OCI-LY3 (cell line): ENCODE data around the gene VCX2.

Experiments
- EZH2phosphoT487 ChIP-seq: fragments of 200-600 bp; shearing (Covaris generic); IDR thresholded peaks from 2 replicates; pipeline ENCODE4 v1.6.1; 2018; ENCODE audit warnings: antibody characterized with exemption, mixed run types, low read depth
- TF ChIP-seq, protein P1 (sequence below): fragments of 200-600, 300-600 bp; sonication (generic); IDR thresholded peaks from 2 replicates; pipeline ENCODE4 v1.5.1; 2014; ENCODE audit warnings: antibody characterized with exemption, low read length, low read depth

DNA sequence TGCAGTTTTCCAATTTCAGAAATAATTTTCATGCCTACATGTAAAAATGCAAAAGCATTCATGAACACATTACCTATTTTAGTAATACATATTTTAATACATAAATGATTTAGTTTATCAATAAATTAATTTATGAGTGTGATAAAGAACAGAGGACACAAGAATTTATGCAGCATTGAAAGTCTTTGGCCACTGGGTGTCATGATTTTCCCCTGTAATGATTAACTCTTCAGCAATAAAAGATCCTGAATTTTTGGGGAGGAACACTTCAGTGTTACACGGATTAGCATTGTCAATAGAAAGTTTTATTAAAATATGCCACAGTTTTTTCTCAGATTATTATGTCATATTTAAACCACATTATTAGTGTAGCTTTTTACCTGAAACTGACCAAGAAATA lies 8.6 kb upstream of the VCX2 start:
- TF ChIP-seq, protein P1, sequence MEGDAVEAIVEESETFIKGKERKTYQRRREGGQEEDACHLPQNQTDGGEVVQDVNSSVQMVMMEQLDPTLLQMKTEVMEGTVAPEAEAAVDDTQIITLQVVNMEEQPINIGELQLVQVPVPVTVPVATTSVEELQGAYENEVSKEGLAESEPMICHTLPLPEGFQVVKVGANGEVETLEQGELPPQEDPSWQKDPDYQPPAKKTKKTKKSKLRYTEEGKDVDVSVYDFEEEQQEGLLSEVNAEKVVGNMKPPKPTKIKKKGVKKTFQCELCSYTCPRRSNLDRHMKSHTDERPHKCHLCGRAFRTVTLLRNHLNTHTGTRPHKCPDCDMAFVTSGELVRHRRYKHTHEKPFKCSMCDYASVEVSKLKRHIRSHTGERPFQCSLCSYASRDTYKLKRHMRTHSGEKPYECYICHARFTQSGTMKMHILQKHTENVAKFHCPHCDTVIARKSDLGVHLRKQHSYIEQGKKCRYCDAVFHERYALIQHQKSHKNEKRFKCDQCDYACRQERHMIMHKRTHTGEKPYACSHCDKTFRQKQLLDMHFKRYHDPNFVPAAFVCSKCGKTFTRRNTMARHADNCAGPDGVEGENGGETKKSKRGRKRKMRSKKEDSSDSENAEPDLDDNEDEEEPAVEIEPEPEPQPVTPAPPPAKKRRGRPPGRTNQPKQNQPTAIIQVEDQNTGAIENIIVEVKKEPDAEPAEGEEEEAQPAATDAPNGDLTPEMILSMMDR = no peak
- no peak for TF ChIP-seq EZH2phosphoT487
